Stimulated activated memory B cell treated with anti-CD40 and anti-IgM and Interleukin-4, amounts not matched to agents 10 μg/mL and 1 μg/mL and 100 μg/mL, for 72 hours (primary cell): ENCODE results near the gene CADPS2.

Experiments
- ATAC-seq: fragments of 150-1000 bp; cut with Tn5 transposase; 2 replicates; pipeline ENCODE4 v1.10.0; 2021
- H3K27ac Mint-ChIP-seq: one replicate; pipeline ENCODE4 v1.8.0; 2022; ENCODE audit warnings: mild to moderate bottlenecking, mixed read lengths
- H3K27me3 Mint-ChIP-seq: one replicate; pipeline ENCODE4 v1.8.0; 2022; ENCODE audit warnings: mixed read lengths
- H3K36me3 Mint-ChIP-seq: one replicate; pipeline ENCODE4 v1.8.0; 2022; ENCODE audit warnings: mixed read lengths
- H3K4me1 Mint-ChIP-seq: one replicate; pipeline ENCODE4 v1.8.0; 2022; ENCODE audit warnings: mixed read lengths
- H3K4me3 Mint-ChIP-seq: one replicate; pipeline ENCODE4 v1.8.0; 2022; ENCODE audit warnings: mild to moderate bottlenecking, moderate library complexity, mixed read lengths
- H3K9me3 Mint-ChIP-seq: one replicate; pipeline ENCODE4 v1.8.0; 2022; ENCODE audit warnings: mixed read lengths

The CADPS2 gene

GRCh38 chr7:122833888-122834570, 52.2 kb downstream of the CADPS2 start:
- H3K9me3 Mint-ChIP-seq, result peaks cover 5% of the 10 kb centered on the region
- ATAC-seq, result no peak
- no peaks in the 10 kb centered on the region for H3K27me3 Mint-ChIP-seq
- no peak overlapping the region for H3K4me3 Mint-ChIP-seq
- no peaks in the 10 kb centered on the region for H3K36me3 Mint-ChIP-seq
- H3K4me1 Mint-ChIP-seq, result no peaks in the 10 kb centered on the region
- no peak overlapping the region for H3K27ac Mint-ChIP-seq

DNA sequence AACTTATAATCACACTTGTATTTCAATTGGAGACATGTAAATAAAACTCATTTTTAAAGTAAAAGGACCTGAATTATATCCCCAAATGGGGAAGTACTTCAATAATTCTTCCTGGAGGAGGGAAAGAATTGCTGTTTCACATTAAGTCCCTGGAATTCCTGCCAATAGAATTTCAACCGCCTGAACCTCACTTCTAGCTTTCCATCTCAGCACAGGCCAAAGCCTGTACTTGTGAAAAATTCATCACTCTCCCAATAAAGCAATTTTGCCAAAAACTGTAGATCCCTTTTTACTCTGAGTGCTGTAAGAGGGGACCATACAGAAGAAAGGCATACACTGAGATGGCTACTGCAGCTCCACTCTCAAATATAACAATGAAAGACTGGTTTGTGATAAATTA, 54.8 kb downstream of the CADPS2 start:
- Mint-ChIP-seq H3K36me3 (no peaks in the 10 kb centered on the region), H3K9me3 (peaks cover 9% of the 10 kb centered on the region), H3K4me3 (no peak overlapping the region), H3K27ac (no peak overlapping the region), H3K4me1 (no peaks in the 10 kb centered on the region), H3K27me3 (no peaks in the 10 kb centered on the region)
- no peak for ATAC-seq

DNA sequence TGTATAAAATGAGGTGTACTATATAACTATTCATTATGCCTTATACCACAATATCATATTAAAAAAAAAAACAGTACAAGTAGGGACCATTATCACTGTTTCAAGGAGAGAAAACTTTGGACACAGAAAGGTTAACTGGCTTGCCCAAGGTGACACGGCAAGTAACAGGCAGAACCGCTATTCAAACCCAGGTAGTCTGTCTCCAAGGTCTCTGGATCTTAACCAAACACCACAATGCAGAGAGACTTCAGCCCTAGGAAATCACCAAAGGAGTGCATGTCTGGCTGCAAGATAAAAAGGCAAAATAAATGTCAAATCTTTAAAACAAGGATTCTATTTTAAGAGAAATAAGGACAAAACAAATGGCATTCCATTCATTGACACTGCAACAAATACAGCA, 56.3 kb downstream of the CADPS2 start:
- H3K27ac Mint-ChIP-seq, result no peak overlapping the region
- ATAC-seq, result no peak
- no peaks in the 10 kb centered on the region for H3K27me3 Mint-ChIP-seq
- peaks cover 6% of the 10 kb centered on the region for H3K9me3 Mint-ChIP-seq
- H3K4me3 Mint-ChIP-seq, result no peak overlapping the region
- no peaks in the 10 kb centered on the region for H3K36me3 Mint-ChIP-seq
- no peaks in the 10 kb centered on the region for H3K4me1 Mint-ChIP-seq

DNA sequence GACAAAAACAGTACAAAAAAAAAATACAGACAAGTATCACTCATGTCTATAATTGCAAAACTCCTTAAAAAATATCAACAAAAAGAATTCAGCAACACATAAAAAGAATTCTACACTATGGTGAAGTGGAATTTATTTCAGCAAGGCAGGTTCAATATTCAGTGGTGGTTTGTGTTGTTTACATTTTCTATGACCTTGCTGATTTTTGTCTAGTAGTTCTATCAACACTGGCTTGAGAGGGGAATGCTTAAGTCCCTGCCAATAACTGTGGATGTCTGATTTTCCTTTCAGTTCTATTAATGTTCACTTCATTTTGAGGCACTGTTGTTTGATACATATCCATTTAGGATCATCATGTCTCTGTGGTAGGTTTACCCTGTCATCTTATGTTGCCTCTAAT, 58.5 kb downstream of the CADPS2 start:
- no peaks in the 10 kb centered on the region for H3K4me1 Mint-ChIP-seq
- ATAC-seq, result no peak
- no peaks in the 10 kb centered on the region for H3K36me3 Mint-ChIP-seq
- H3K27me3 Mint-ChIP-seq, result no peaks in the 10 kb centered on the region
- no peak overlapping the region for H3K27ac Mint-ChIP-seq
- no peak overlapping the region for H3K4me3 Mint-ChIP-seq
- H3K9me3 Mint-ChIP-seq, result peaks cover 4% of the 10 kb centered on the region

DNA sequence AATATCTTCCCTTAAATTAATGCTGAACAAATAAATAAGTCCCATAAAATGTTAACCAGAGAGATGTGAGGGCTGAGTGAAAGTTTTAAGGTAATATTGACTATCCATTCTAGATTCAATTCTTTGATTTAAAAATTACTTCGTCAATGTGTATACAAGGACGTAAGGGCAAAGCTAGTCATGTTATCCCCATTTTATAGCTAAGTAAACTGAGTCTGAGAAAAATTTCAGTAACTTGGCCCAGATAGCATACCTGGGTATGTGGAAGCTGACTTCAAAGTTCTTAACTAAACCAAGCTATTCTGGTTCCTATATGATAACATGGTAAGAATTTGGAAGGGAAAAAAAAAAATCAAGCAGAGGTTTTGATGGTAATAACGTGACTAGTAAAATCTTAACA, 72.4 kb downstream of the CADPS2 start:
- ATAC-seq, result no peak
- H3K4me1 Mint-ChIP-seq, result no peaks in the 10 kb centered on the region
- H3K9me3 Mint-ChIP-seq, result peaks cover 12% of the 10 kb centered on the region
- no peaks in the 10 kb centered on the region for H3K36me3 Mint-ChIP-seq
- no peaks in the 10 kb centered on the region for H3K27me3 Mint-ChIP-seq
- H3K27ac Mint-ChIP-seq, result no peak overlapping the region
- H3K4me3 Mint-ChIP-seq, result no peak overlapping the region

GRCh38 chr7:122803851-122804250, 82.4 kb downstream of the CADPS2 start:
- no peaks in the 10 kb centered on the region for H3K4me1 Mint-ChIP-seq
- no peaks in the 10 kb centered on the region for H3K36me3 Mint-ChIP-seq
- no peak for ATAC-seq
- no peaks in the 10 kb centered on the region for H3K27me3 Mint-ChIP-seq
- H3K4me3 Mint-ChIP-seq, result no peak overlapping the region
- no peak overlapping the region for H3K27ac Mint-ChIP-seq
- no peaks in the 10 kb centered on the region for H3K9me3 Mint-ChIP-seq

- no peaks in the 10 kb centered on the region for H3K36me3 Mint-ChIP-seq
- no peak overlapping the region for H3K4me3 Mint-ChIP-seq
- H3K27ac Mint-ChIP-seq, result no peak overlapping the region
- no peaks in the 10 kb centered on the region for H3K27me3 Mint-ChIP-seq
- H3K4me1 Mint-ChIP-seq, result no peaks in the 10 kb centered on the region
- ATAC-seq, result no peak
- no peaks in the 10 kb centered on the region for H3K9me3 Mint-ChIP-seq
Measured at GRCh38 chr7:122803323-122803722, 82.9 kb downstream of the CADPS2 start.

- H3K36me3 Mint-ChIP-seq, result no peaks in the 10 kb centered on the region
- H3K4me3 Mint-ChIP-seq, result no peak overlapping the region
- no peaks in the 10 kb centered on the region for H3K9me3 Mint-ChIP-seq
- H3K27ac Mint-ChIP-seq, result no peak overlapping the region
- H3K27me3 Mint-ChIP-seq, result no peaks in the 10 kb centered on the region
- no peaks in the 10 kb centered on the region for H3K4me1 Mint-ChIP-seq
- ATAC-seq, result peak; percentile 17
Measured at GRCh38 chr7:122802301-122802751, 83.9 kb downstream of the CADPS2 start.

DNA sequence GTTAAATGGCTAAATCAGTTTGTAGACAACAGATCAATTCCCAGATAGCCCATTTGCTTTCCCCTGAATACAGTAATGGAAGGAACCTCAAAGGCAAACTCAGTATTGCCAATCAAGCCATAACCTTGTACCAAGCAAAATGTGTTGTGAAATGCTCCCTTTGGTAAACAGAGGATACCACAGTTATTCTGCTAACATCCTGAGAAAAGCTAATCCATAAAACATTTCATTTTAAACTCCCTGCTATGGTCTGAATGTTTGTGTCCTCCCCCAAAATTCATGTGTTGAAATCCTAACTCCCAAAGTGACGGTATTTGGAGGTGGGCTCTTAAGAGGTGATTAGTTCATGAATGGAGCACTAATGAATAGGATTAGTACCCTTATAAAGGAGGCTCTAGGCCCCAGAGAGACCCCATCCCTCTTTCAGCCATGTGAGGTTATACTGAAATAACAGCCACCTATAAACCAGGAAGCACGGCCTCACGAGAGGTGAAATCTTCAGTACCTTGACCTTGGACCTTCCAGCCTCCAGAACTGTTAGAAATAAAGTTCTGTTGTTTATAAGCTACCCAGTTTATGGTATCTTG, 94.2 kb downstream of the CADPS2 start:
- no peaks in the 10 kb centered on the region for H3K36me3 Mint-ChIP-seq
- H3K4me1 Mint-ChIP-seq, result no peaks in the 10 kb centered on the region
- ATAC-seq, result no peak
- peaks cover 2% of the 10 kb centered on the region for H3K9me3 Mint-ChIP-seq
- H3K4me3 Mint-ChIP-seq, result no peak overlapping the region
- H3K27ac Mint-ChIP-seq, result no peak overlapping the region
- no peaks in the 10 kb centered on the region for H3K27me3 Mint-ChIP-seq

GRCh38 chr7:122790591-122790990, 95.7 kb downstream of the CADPS2 start:
- Mint-ChIP-seq H3K4me3 (no peak overlapping the region), H3K27ac (no peak overlapping the region), H3K36me3 (no peaks in the 10 kb centered on the region), H3K4me1 (no peaks in the 10 kb centered on the region), H3K9me3 (no peaks in the 10 kb centered on the region), H3K27me3 (no peaks in the 10 kb centered on the region)
- no peak for ATAC-seq

DNA sequence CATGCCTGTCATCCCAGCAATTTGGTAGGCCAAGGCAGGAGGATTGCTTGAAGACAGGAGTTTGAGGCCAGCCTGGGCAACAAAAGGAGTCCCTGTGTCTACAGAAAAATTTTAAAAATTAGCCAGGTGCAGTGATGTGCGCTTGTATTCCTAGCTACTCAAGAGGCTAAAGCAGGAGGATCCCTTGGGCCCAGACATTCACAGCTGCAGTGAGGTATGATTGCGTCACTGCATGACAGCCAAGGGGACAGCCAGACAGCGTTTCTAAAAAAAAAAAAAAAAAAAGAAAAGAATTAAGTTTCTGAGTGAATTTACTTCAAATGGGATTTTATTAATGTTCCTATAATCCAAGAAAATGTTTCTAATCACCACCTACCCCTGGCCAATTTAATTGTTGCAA, 96.1 kb downstream of the CADPS2 start:
- H3K27ac Mint-ChIP-seq, result no peak overlapping the region

GRCh38 chr7:122789156-122789555, 97.1 kb downstream of the CADPS2 start:
- no peak for ATAC-seq
- H3K4me1 Mint-ChIP-seq, result no peaks in the 10 kb centered on the region
- H3K4me3 Mint-ChIP-seq, result no peak overlapping the region
- no peak overlapping the region for H3K27ac Mint-ChIP-seq
- H3K27me3 Mint-ChIP-seq, result no peaks in the 10 kb centered on the region
- peaks cover 4% of the 10 kb centered on the region for H3K9me3 Mint-ChIP-seq
- H3K36me3 Mint-ChIP-seq, result no peaks in the 10 kb centered on the region

More for the DNA sequence above, 96.1 kb downstream of the CADPS2 start:
- Mint-ChIP-seq H3K27me3 (no peaks in the 10 kb centered on the region), H3K4me3 (no peak overlapping the region), H3K9me3 (peaks cover under 1% of the 10 kb centered on the region), H3K4me1 (no peaks in the 10 kb centered on the region), H3K36me3 (no peaks in the 10 kb centered on the region)
- ATAC-seq, result no peak

DNA sequence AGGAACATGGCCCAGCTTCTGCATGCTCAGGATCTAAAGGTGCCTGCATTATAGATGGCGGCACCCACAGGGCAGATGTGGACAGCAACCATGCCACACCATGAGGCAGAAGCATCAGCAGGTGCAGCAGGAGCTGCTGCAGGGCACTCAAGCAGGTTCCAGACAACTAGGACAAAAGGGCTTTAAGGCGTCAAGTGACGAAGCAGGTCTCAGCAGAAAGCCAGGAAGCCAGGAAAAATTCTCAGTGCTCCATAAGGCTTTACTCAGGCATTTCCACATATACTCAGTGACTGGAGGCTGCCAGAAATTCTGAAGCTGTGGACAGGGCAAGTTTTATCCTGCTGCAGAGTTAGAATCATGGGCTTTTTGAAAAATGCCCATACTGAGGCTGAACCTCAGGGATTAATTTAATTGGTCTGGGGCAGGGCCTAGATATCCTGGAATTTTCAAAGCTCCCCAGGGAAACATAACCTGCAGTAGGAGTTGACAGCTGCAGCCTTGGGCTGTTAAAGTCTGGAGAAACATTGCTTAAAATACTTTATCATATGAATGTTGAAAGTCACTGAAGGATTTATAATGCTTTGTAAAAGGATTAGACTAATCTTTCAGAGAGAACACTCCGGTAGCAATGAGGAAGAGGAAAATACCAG, 115.4 kb downstream of the CADPS2 start:
- Mint-ChIP-seq H3K4me3 (no peak overlapping the region), H3K9me3 (peaks cover 2% of the 10 kb centered on the region), H3K36me3 (no peaks in the 10 kb centered on the region), H3K4me1 (no peaks in the 10 kb centered on the region), H3K27ac (no peak overlapping the region), H3K27me3 (no peaks in the 10 kb centered on the region)
- no peak for ATAC-seq

DNA sequence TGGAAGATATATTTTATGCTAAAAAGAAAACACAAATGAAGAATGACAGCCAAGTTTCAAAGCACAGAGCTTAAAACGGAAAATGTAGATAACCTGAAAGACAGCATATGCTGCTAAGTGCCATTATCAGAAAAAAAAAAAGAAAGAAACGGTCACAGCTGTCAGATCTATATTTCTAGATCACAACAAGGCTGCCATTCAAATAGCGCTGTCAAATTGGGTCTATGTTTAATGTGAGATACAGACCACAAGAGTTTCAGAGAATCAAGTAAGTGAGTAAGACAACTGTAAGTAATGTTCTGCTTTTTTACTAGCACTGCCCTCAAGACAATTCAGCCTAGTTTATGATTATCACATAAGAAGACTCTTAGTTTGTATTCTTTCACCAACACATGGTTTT, 117.4 kb downstream of the CADPS2 start:
- no peak for ATAC-seq
- no peak overlapping the region for H3K27ac Mint-ChIP-seq

GRCh38 chr7:122767339-122767738, 118.9 kb downstream of the CADPS2 start:
- Mint-ChIP-seq H3K36me3 (no peaks in the 10 kb centered on the region), H3K27ac (no peak overlapping the region), H3K4me1 (no peaks in the 10 kb centered on the region), H3K4me3 (no peak overlapping the region), H3K27me3 (no peaks in the 10 kb centered on the region), H3K9me3 (no peaks in the 10 kb centered on the region)
- ATAC-seq, result no peak

More for the DNA sequence above, 117.4 kb downstream of the CADPS2 start:
- Mint-ChIP-seq H3K36me3 (no peaks in the 10 kb centered on the region), H3K4me1 (no peaks in the 10 kb centered on the region), H3K4me3 (no peak overlapping the region), H3K27me3 (no peaks in the 10 kb centered on the region), H3K9me3 (no peaks in the 10 kb centered on the region)

GRCh38 chr7:122766593-122766992, 119.7 kb downstream of the CADPS2 start:
- ATAC-seq, result no peak
- Mint-ChIP-seq H3K9me3 (no peaks in the 10 kb centered on the region), H3K4me3 (no peak overlapping the region), H3K27ac (no peak overlapping the region), H3K36me3 (no peaks in the 10 kb centered on the region), H3K4me1 (no peaks in the 10 kb centered on the region), H3K27me3 (no peaks in the 10 kb centered on the region)
